ENCODE measurements around the gene GFOD2. TPM values are rescaled to one million over a fixed set of nuclear protein-coding genes. Genes with fewer than 3 reads are reported as not detected.

GFOD2 gene
- total RNA-seq, 2 experiments from 2014 or later: 16.2 to 18.0 TPM

DNA sequence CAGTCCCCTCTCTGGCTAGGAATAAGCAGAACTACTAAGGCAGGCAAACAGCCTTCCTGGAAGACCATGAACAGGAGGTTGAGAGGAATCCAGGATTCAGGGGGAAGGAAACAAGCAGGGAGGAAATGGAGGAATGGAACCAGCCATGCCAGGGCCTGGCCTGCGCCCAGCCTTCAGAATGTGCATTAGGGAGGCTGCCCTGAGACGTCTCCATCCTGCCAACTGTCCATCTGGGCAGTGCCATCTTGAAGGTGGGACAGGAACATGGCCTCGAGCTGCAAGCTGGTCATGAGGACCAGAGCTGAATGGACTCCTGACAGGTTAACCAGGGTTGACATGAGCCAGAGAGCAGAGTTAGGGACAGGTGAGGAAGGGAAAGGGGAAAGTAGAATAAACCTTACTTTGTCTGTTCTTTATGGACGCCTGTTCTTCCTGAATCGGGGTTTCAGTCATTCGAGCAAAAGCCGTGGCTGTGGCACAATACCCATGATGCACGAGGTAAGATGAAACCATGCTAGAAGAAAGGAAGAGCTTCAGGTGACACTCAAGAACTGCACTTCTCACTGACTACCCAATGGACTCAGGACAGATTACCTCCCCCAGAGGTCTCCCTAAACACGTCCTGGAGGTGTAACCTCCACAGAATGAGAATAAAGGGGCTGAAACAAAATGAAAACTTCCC, 12.1 kb upstream of the GFOD2 start:
- no peak for TF ChIP-seq EZH2phosphoT487 (IDR thresholded peaks at IDR 0.05; ENCODE audit: borderline replicate concordance, low read depth, low read length)
- TF ChIP-seq, protein P1, sequence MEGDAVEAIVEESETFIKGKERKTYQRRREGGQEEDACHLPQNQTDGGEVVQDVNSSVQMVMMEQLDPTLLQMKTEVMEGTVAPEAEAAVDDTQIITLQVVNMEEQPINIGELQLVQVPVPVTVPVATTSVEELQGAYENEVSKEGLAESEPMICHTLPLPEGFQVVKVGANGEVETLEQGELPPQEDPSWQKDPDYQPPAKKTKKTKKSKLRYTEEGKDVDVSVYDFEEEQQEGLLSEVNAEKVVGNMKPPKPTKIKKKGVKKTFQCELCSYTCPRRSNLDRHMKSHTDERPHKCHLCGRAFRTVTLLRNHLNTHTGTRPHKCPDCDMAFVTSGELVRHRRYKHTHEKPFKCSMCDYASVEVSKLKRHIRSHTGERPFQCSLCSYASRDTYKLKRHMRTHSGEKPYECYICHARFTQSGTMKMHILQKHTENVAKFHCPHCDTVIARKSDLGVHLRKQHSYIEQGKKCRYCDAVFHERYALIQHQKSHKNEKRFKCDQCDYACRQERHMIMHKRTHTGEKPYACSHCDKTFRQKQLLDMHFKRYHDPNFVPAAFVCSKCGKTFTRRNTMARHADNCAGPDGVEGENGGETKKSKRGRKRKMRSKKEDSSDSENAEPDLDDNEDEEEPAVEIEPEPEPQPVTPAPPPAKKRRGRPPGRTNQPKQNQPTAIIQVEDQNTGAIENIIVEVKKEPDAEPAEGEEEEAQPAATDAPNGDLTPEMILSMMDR (conservative IDR thresholded peaks at IDR 0.05; ENCODE audit: low read length): no peak
- no TSS peak for BruUV-seq (replicated peaks)
- POLR2A ChIA-PET: interaction anchor here (1.3 kb wide), 1 partner anchor 12 kb away, joined by 4 read pairs; the partner anchor contains the start of gene GFOD2
- CTCF ChIA-PET (ENCODE audit: unreplicated experiment): no interaction called here
- no peaks in the 10 kb centered on the region for H3K9me2 ChIP-seq (ENCODE audit: insufficient read depth, low read length)
- H3K27ac ChIP-seq (ENCODE audit: low read depth, low read length, poor library complexity, severe bottlenecking): no peak overlapping the region
- H3K4me1 ChIP-seq (ENCODE audit: insufficient read depth, low read length, poor library complexity, severe bottlenecking): no peaks in the 10 kb centered on the region
- no peak overlapping the region for H2AFZ ChIP-seq (ENCODE audit: low read length)
- no peaks in the 10 kb centered on the region for H3K79me2 ChIP-seq (ENCODE audit: insufficient read depth, low read depth, low read length)
- no peaks in the 10 kb centered on the region for H4K20me1 ChIP-seq (ENCODE audit: insufficient read depth, low read length)
- intact Hi-C loops (cut with micrococcal nuclease; ENCODE audit: unreplicated experiment): no loop called here
- H3K4me2 ChIP-seq (ENCODE audit: low read length): no peak overlapping the region
- DNase-seq (ENCODE audit: low spot score): no peak
- peaks cover 56% of the 10 kb centered on the region for H3K36me3 ChIP-seq (ENCODE audit: insufficient read depth, low read length)
- no peak overlapping the region for H3K4me3 ChIP-seq (ENCODE audit: low read depth, low read length, poor library complexity, severe bottlenecking)
- no peaks in the 10 kb centered on the region for H3K9me3 ChIP-seq (ENCODE audit: low read length)

GRCh38 chr16:67730326-67730725, 11.2 kb upstream of the GFOD2 start:
- Histone ChIP-seq H3K4me3 (ENCODE audit: low read depth, low read length, poor library complexity, severe bottlenecking) (no peak overlapping the region), H3K9me2 (ENCODE audit: insufficient read depth, low read length) (no peaks in the 10 kb centered on the region), H2AFZ (ENCODE audit: low read length) (no peak overlapping the region), H3K4me2 (ENCODE audit: low read length) (no peak overlapping the region), H3K27ac (ENCODE audit: low read depth, low read length, poor library complexity, severe bottlenecking) (no peak overlapping the region), H4K20me1 (ENCODE audit: insufficient read depth, low read length) (no peaks in the 10 kb centered on the region), H3K79me2 (ENCODE audit: insufficient read depth, low read depth, low read length) (no peaks in the 10 kb centered on the region), H3K9me3 (ENCODE audit: low read length) (no peaks in the 10 kb centered on the region), H3K36me3 (ENCODE audit: insufficient read depth, low read length) (peaks cover 60% of the 10 kb centered on the region), H3K4me1 (ENCODE audit: insufficient read depth, low read length, poor library complexity, severe bottlenecking) (no peaks in the 10 kb centered on the region)
- ChIA-PET CTCF (ENCODE audit: unreplicated experiment) (no interaction called here), POLR2A (no interaction called here)
- no peak for DNase-seq (ENCODE audit: low spot score)
- intact Hi-C loops (cut with micrococcal nuclease; ENCODE audit: unreplicated experiment): no loop called here
- TF ChIP-seq, protein P1 (conservative IDR thresholded peaks at IDR 0.05; ENCODE audit: low read length): 0 out of 2 replicates have a peak, but pooled peaks have one; percentile 16
- TF ChIP-seq EZH2phosphoT487 (IDR thresholded peaks at IDR 0.05; ENCODE audit: borderline replicate concordance, low read depth, low read length): no peak
- BruUV-seq (replicated peaks): no TSS peak

DNA sequence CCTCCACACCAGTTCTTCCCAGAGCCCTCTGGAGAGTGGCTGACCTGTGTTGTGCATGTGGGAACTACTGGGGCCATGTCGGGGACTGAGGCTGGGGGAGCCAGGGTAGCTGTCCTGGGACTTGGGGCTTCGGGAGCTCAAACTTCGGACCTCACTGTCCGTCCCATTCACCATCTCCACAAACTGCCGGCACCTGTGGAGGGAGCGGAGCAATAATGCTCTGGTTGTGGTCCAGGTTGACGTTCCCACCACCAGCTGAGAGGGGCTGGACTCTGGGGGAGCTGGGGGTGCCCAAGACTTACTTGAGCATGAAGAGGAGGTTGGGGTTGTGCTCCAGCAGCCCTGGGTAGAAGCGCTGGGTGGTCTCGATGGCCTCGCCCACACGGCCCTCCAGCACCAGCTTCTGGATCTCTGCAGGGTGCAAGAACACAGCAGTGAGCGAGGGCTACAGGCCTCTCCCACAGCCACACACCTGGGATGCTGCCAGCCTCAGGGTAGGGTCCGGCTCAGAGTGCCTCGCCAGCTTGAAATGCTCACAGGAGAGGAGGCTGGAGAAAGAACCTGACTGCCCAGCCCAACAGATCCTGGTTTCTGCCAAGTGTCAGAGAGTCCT, 10.6 kb upstream of the GFOD2 start:
- H3K79me2 ChIP-seq (ENCODE audit: insufficient read depth, low read depth, low read length): no peaks in the 10 kb centered on the region
- no peak for TF ChIP-seq EZH2phosphoT487 (IDR thresholded peaks at IDR 0.05; ENCODE audit: borderline replicate concordance, low read depth, low read length)
- TF ChIP-seq, protein P1 (conservative IDR thresholded peaks at IDR 0.05; ENCODE audit: low read length): no peak
- no peak overlapping the region for H3K4me2 ChIP-seq (ENCODE audit: low read length)
- no TSS peak for BruUV-seq (replicated peaks)
- H3K27ac ChIP-seq (ENCODE audit: low read depth, low read length, poor library complexity, severe bottlenecking): no peak overlapping the region
- no peak overlapping the region for H2AFZ ChIP-seq (ENCODE audit: low read length)
- no peak for DNase-seq (ENCODE audit: low spot score)
- POLR2A ChIA-PET: no interaction called here
- intact Hi-C loops (cut with micrococcal nuclease; ENCODE audit: unreplicated experiment): no loop called here
- no peaks in the 10 kb centered on the region for H3K9me2 ChIP-seq (ENCODE audit: insufficient read depth, low read length)
- no peaks in the 10 kb centered on the region for H4K20me1 ChIP-seq (ENCODE audit: insufficient read depth, low read length)
- no peaks in the 10 kb centered on the region for H3K9me3 ChIP-seq (ENCODE audit: low read length)
- CTCF ChIA-PET (ENCODE audit: unreplicated experiment): no interaction called here
- H3K36me3 ChIP-seq (ENCODE audit: insufficient read depth, low read length): peaks cover 62% of the 10 kb centered on the region
- no peaks in the 10 kb centered on the region for H3K4me1 ChIP-seq (ENCODE audit: insufficient read depth, low read length, poor library complexity, severe bottlenecking)
- no peak overlapping the region for H3K4me3 ChIP-seq (ENCODE audit: low read depth, low read length, poor library complexity, severe bottlenecking)

All from OCI-LY7 (cell line).